Stimulated activated naive CD8-positive, alpha-beta T cell treated with anti-CD3 and anti-CD28 coated beads, Interleukin-15, amount 100 ng/mL, for 72 hours (primary cell): ENCODE measurements around the gene NDUFA1.
"Not testable (repeated sequence)": the region's sequence is repeated elsewhere in the genome, so short reads cannot be mapped to it uniquely, and the experiment has no call there.

Experiments
- ATAC-seq: fragments of 150-1000 bp; cut with Tn5 transposase; 2 replicates; pipeline ENCODE4 v1.10.0; 2021; ENCODE audit warnings: mild to moderate bottlenecking, moderate library complexity
- DNase-seq, 2 donors: peaks; one replicate each; pipeline ENCODE4 v3.0.0; 2021 to 2022
- H3K27ac Mint-ChIP-seq, 2 donors: one replicate each; pipeline ENCODE4 v1.8.0; 2022; ENCODE audit warnings: mild to moderate bottlenecking in 2 of 2, mixed read lengths in 2 of 2, moderate library complexity in 2 of 2
- H3K27me3 Mint-ChIP-seq: one replicate; pipeline ENCODE4 v1.8.0; 2022; ENCODE audit warnings: mixed read lengths
- H3K4me1 Mint-ChIP-seq: one replicate; pipeline ENCODE4 v1.8.0; 2022; ENCODE audit warnings: mild to moderate bottlenecking, mixed read lengths
- H3K4me3 Mint-ChIP-seq, 2 donors: one replicate each; pipeline ENCODE4 v1.8.0; 2022; ENCODE audit warnings: mild to moderate bottlenecking in 2 of 2, mixed read lengths in 2 of 2, moderate library complexity in 1 of 2
- H3K9me3 Mint-ChIP-seq, 2 donors: one replicate each; pipeline ENCODE4 v1.8.0; 2022; ENCODE audit warnings: mixed read lengths in 2 of 2

The NDUFA1 gene

DNA sequence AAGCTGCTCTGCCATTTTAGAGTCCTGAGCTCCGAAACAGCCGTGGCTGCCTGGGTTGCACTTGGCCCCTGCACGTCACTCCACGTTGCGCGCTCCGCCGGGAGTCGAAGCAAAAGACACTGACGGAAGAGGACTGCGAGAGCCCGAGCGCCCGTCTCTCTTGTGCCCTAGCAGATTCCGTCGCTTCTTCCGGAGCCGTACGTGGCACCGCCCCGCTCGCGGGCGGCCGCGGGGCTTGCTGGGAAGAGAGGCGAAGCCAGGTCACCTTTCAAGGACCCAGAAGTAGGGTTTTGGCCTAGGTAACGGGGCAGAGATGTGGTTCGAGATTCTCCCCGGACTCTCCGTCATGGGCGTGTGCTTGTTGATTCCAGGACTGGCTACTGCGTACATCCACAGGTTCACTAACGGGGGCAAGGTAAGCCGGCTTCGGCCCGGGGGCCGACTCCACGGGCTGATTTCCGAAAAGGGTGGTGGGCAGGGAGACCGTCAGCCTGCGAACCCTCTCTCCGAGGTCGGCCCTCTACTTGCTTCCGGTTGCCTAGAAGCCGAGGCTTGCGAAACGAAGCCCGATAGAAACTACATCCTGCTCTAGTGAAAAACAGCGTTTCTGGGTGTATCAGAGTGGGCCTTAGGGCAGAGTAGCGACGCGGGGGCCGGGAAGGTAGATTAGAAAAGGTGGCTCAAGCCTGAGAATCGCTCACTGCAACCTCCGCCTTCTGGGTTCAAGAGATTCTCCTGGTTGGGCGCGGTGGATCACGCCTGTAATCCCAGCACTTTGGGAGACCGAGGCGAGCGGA, at the start of gene NDUFA1, which contains the start of gene RNF113A:
NDUFA1 (plus strand) TSS at position 234 of the 797 bp plus-strand sequence; CDS start at position 314, 80 bp downstream.
RNF113A (minus strand) TSS at position 135 of the 797 bp plus-strand sequence; CDS start at position 15, 120 bp downstream.
- H3K27ac Mint-ChIP-seq = peak within 1 kb of the TSS; percentile 95 to 99

DNA sequence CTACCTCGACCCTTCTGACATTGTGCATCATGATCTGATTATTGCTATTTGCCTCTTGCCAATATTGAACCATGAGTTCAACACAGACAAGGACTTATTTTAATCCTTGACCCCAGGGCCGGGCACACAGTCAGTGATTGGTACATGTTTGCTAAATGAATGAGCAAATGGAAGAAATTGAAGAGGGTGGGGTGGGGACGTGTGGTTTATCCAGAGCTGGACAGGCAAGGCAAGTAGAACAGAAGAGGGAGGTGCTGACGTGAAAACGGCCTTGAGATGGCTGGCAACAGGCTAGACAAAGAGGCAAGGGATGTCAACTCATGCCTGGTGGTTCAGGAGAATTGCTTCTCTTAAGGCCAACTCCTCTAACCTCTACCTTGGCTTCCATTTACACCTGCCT, 47.4 kb upstream of the NDUFA1 start:
- H3K27me3 Mint-ChIP-seq, H3K9me3 Mint-ChIP-seq, H3K27ac Mint-ChIP-seq, H3K4me3 Mint-ChIP-seq, DNase-seq, ATAC-seq: not testable (repeated sequence)
- H3K4me1 Mint-ChIP-seq = peaks cover 13% of the 10 kb centered on the region

More for the DNA sequence above, at the start of gene NDUFA1, which contains the start of gene RNF113A:
- Mint-ChIP-seq H3K27me3 (no peaks in the 10 kb centered on the region), H3K4me1 (peaks cover 6% of the 10 kb centered on the region), H3K4me3 (peak within 1 kb of the TSS; percentile 91 to 99), H3K9me3 (no peaks in the 10 kb centered on the region)
- ATAC-seq (peak; percentile 94), DNase-seq (peak; percentile 82 to 90)

DNA sequence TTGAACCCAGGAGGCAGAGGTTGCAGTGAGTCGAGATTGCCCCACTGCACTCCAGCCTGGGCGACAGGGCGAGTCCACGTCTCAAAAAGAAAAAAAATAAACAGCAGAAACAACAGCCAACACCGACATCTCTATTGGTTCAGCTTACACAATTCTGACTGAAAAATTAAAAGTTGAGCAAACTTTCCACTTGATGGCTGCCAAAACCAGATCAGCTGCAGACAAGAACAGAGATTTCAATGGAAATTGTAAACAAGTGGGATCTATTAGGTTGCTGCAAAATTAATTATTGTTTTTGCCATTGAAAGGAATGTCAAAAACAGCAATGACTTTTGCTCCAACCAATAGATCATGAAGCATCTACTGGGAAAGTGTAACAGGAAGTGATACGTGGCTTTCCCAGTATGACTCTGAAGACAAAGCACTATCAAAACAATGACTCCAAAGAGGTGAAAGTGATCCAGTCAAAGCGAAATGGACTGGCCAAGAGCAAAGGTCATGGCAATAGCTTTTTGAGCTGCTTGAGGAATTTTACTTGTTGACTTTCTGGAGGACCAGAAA, 45.2 kb upstream of the NDUFA1 start:
- ATAC-seq (peak; percentile 73), DNase-seq (peak in 1 of 2 donors; percentile 15)
- Mint-ChIP-seq H3K4me1 (peaks cover 13% of the 10 kb centered on the region), H3K9me3 (no peaks in the 10 kb centered on the region), H3K4me3 (no peak overlapping the region), H3K27me3 (no peaks in the 10 kb centered on the region), H3K27ac (no peak overlapping the region)

DNA sequence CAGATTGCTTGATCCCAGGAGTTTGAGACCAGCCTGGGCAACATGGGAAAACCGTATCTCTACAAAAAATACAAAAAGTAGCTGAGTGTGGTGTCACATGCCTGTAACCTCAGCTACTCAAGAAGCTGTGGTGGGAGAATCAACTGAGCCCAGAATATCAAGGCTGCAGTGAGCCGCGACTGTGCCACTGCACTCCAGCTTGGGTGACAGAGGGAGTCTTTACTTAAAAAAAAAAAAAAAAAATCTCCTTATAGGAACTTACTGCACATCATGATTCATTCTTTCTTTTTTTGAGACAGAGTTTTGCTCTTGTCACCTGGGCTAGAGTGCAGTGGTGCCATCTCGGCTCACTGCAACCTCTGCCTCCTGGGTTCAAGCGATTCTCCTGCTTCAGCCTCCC, 43.2 kb upstream of the NDUFA1 start:
- no peak overlapping the region for H3K4me3 Mint-ChIP-seq
- no peak for DNase-seq
- no peak for ATAC-seq
- H3K27me3 Mint-ChIP-seq = no peaks in the 10 kb centered on the region
- peaks cover 6% of the 10 kb centered on the region for H3K4me1 Mint-ChIP-seq
- H3K27ac Mint-ChIP-seq = no peak overlapping the region
- no peaks in the 10 kb centered on the region for H3K9me3 Mint-ChIP-seq

DNA sequence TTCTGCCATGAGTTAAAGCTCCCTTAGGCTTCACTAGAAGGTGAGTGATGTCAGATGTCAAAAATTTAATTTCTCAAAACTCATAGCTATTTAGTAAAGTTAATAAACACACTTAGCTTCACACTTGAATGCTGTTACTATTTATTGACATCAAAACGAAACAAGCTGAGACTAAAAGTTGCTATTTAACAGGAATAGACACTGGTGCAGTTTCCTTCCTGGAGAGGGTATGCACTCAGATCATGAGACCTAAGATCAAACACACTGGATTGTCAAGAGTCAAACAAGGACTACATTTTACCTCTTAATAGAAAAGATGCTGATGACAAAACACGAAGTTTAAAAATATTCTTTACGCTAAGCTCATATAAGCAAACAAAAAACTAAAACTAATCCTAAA, 37.7 kb upstream of the NDUFA1 start:
- no peak overlapping the region for H3K27ac Mint-ChIP-seq
- no peaks in the 10 kb centered on the region for H3K9me3 Mint-ChIP-seq
- no peak overlapping the region for H3K4me3 Mint-ChIP-seq
- ATAC-seq (no peak), DNase-seq (no peak)
- no peaks in the 10 kb centered on the region for H3K4me1 Mint-ChIP-seq
- H3K27me3 Mint-ChIP-seq = no peaks in the 10 kb centered on the region

DNA sequence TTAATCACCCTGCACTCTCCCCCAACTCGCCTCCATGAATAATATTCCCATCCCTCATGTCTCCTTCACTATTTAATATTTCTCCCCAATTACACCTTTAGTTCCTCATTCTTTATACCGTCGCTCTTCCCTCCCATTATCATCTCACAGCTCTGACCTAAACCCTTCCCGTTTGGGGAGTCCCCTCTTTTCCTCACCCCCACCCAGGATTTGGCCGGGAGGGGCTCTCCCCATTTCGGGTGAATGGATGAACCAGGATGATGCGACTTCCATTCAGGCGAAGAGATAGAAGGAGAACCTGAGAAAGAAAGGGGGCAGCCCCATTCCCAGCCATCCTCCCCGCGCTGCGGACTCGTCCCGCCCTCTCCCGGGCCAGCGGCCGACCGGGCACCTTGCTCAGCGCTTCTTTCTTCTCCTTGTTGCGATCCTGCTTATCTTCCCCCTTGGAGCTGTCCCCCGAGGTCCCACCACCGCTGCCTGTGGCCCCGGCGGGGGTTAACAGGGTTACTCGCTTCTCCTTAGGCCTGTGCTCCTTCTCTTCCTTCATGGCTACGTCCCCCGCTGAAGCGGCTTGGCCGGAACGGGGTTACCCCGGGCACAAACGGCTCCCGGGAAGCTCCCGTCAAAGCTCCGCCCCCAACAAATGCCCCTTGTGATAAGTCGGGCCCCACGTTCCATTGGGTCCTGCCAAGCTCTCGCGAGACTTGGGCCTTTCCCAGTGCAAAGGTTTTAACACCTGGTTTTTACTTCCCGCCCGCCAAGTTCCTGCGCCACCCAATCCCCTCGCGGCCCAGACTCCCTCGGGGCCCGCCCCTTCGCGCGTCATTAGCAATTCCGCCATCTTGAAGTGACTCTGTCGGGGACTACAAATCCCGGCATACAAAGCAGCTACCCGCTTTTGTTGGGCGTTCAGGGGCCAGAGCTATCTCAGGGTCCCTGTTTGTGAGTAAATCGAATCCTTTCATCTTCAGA, 19.0 kb upstream of the NDUFA1 start, which contains the start of gene UPF3B:
UPF3B (minus strand) TSS at position 582 of the 972 bp plus-strand sequence; CDS start at position 547, 35 bp downstream.
- ATAC-seq (peak; percentile 97), DNase-seq (peak; percentile 89 to 95)
- H3K4me3 Mint-ChIP-seq = peak within 1 kb of the TSS; percentile 98 to 99
- H3K27ac Mint-ChIP-seq = peak within 1 kb of the TSS; percentile 99
- H3K27me3 Mint-ChIP-seq = peaks cover 8% of the 10 kb centered on the region
- H3K4me1 Mint-ChIP-seq = no peaks in the 10 kb centered on the region
- H3K9me3 Mint-ChIP-seq = no peaks in the 10 kb centered on the region

DNA sequence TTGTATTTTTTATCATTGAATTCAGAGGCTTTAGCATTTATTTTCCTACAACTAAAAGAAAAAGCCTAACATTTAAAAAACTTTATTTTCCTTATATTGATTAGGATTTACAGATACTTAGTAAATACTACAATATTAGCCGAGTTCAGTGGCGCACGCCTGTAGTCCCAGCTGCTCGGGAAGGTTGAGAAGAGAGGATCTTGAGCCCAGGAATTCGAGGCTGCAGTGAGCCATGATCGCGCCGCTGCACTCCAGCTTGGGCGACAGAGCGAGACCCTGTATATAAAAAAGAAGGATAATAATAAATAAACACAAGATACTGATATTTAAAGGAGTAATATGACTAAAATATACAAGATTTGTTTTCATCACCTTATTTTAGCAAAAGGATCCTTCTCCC, 18.2 kb upstream of the NDUFA1 start:
- peak overlapping the region; percentile 98 to 99 for H3K4me3 Mint-ChIP-seq
- H3K4me1 Mint-ChIP-seq = no peaks in the 10 kb centered on the region
- peaks cover 8% of the 10 kb centered on the region for H3K27me3 Mint-ChIP-seq
- no peaks in the 10 kb centered on the region for H3K9me3 Mint-ChIP-seq
- DNase-seq (no peak), ATAC-seq (no peak)
- peak overlapping the region in 1 of 2 donors; percentile 99 for H3K27ac Mint-ChIP-seq

DNA sequence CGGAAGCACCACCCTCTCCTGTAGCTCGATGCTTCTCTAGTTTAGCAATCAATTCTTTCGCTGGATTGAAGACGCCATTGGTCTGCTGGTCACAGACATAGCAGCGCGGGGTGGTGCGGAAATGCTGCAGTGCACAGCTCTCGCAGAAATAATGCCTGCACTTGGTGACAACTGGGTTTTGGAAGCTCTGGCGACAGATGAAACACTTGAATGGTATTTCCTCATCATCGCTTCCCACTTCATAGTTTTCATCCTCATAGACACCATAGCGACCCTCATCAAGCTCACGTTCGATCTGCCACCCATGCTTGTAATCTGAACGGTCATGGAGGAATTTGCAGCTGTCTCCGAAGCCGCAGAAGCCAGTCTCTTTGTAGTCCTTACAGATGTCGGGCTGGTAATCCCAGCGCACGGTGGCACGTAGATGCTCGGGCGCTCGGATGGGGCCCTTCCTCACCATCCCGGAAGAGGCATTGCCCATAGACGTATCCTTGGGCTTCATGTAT, 953 bp upstream of the NDUFA1 start:
- Mint-ChIP-seq H3K9me3 (no peaks in the 10 kb centered on the region), H3K4me1 (peaks cover 6% of the 10 kb centered on the region), H3K27ac (peak overlapping the region; percentile 95 to 98), H3K4me3 (peak overlapping the region; percentile 91 to 99), H3K27me3 (no peaks in the 10 kb centered on the region)
- DNase-seq (peak; percentile 8 to 26), ATAC-seq (peak; percentile 34)

DNA sequence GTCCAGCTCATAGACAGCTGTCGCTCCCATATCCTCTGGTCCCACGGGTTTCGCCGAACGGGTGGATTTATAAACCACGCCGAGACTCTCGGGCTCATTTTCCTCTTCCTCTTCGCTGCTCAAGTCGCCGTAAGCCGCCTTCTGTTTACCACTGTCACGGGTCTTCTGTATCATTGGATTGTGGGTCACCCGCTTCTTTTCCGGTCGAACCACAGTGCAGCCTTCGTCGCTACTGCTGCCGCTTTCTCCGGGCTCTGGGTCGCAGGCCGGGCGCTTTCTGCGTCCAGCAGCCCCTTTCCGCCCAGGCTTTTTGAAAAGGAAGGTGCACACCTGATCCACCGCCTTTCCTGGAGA, 410 bp upstream of the NDUFA1 start:
- ATAC-seq = peak; percentile 58
- Mint-ChIP-seq H3K27me3 (no peaks in the 10 kb centered on the region), H3K4me1 (peaks cover 6% of the 10 kb centered on the region), H3K4me3 (peak overlapping the region; percentile 91 to 99), H3K9me3 (no peaks in the 10 kb centered on the region), H3K27ac (peak overlapping the region; percentile 95 to 98)
- DNase-seq = no peak

DNA sequence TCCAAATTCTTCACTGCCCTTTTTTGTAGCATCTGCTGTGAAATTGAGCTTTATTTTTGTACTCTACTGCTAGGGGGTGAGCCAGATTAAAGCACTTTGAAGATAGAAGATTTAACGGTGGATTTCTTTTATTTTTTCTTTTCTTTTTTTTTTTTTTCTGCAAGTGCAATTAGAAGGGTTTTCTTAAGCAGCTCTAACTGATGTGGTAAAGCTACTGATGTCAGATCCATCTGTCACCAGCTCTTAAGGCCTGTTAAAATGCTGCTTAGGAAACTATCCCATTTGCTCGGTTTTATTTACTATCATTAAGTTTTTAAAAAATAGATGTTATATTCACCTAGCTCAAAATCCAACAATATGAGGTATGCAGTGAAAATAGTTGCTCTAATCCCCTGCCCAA, 7.1 kb downstream of the NDUFA1 start:
- Mint-ChIP-seq H3K27me3 (no peaks in the 10 kb centered on the region), H3K27ac (peak overlapping the region in 1 of 2 donors; percentile 33), H3K4me1 (peaks cover 25% of the 10 kb centered on the region), H3K4me3 (no peak overlapping the region), H3K9me3 (no peaks in the 10 kb centered on the region)
- no peak for DNase-seq
- ATAC-seq = no peak

DNA sequence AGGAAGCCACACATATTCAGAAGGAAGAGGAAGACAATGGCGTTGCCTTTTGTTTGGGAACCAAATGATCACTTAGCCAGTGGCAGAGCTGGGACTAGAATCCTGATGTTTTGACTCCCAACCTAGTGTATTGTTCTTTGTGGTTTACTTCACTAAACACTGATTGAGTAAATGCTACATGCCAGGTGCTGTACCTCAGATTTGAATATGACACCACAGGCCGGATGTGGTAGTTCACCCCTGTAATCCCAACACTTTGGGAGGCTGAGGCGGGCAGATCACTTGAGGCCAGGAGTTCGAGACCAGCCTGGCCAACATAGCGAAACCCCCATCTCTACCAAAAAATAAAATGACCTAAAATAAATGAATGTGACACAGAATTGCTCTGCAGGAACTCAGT, 8.4 kb downstream of the NDUFA1 start:
- H3K27ac Mint-ChIP-seq = no peak overlapping the region
- DNase-seq = no peak
- H3K27me3 Mint-ChIP-seq = no peaks in the 10 kb centered on the region
- ATAC-seq = peak; percentile 23
- no peak overlapping the region for H3K4me3 Mint-ChIP-seq
- H3K4me1 Mint-ChIP-seq = peaks cover 25% of the 10 kb centered on the region
- H3K9me3 Mint-ChIP-seq = no peaks in the 10 kb centered on the region

DNA sequence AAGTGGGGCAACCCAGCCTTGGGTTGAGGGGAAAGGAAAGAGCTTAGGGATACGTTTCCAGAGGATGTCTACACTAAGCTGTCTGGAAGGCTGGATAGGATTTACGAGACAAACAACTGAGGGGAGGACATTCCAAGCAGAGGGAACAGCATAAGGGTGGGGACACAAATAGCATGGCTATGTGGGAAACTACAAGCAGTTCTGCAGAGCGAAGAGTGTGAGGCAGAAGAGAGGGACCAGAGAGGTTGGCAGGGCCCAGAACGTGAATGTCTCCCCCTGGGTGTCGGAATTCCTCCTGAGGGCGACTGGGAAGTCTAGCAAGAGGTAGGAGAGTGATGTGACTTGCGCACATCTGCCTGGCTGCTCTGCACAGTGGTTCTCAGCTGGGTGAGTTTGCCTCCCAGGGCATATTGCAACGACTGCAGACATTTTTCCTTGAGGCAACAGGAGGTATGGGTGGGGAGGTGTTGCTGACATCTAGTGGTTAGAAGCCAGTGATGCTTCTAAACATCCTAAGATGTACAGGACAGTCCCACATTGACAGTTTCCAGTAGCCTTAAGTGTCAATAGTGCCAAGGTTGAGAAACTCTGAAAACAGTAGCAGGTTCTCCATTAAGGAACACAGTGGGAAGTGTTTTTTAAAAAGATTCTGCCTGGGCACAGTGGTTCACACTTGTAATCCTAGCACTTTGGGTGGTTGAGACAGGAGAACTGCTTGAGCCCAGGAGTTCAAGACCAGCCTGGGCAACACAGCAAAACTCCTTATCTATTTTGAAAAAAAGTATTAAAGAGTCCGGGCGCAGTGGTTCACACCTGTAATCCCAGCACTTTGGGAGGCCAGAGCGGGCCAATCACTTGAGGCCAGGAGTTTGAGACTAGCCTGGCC, 9.2 kb downstream of the NDUFA1 start:
- H3K9me3 Mint-ChIP-seq = no peaks in the 10 kb centered on the region
- H3K27ac Mint-ChIP-seq = no peak overlapping the region
- no peaks in the 10 kb centered on the region for H3K27me3 Mint-ChIP-seq
- ATAC-seq (peak; percentile 94), DNase-seq (peak; percentile 15 to 30)
- no peak overlapping the region for H3K4me3 Mint-ChIP-seq
- peaks cover 25% of the 10 kb centered on the region for H3K4me1 Mint-ChIP-seq

DNA sequence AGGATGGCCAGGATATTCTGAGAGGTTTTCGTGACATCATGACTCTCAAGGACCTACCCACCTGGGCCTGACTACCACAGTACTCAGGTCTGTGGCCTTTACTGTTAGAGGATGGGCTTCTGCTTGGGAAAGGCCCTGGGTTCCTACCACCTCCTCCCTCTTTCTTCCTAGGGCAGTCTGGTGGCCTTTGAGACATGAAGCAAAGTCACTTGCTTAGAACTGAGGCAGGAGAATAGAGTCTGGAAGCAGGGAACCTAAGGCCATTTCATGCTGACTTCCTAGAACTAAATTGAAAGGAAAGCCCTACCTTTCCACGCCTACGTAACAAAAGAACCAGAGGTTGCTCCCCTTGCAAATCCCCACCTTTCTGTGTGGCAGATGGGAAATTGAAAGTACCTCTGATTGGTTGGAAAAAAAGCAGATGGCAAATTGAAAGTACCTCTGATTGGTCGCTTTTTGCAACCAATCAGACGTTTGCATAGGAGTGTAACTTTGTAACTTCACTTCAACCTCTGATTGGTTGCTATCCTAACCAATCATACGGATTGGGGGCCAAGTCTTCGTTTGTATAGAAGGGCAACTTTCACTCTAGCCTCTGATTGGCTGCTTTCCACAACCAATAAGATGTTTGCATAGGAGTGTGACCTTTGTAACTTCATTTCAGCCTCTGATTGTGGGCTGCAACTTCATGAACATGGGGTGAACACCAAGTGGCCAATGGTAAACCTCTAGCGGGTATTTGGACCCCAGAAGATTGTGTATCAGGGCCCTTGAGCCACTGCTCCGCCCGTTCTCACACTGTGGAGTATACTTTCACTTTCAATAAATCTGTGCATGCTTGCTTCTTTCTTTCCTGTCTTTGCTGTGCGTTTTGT, 14.2 kb downstream of the NDUFA1 start:
- ATAC-seq (peak; percentile 64), DNase-seq (peak; percentile 6 to 21)
- Mint-ChIP-seq H3K9me3 (no peaks in the 10 kb centered on the region), H3K27ac (no peak overlapping the region), H3K27me3 (peaks cover 7% of the 10 kb centered on the region), H3K4me3 (peak overlapping the region; percentile 33 to 37), H3K4me1 (peaks cover 9% of the 10 kb centered on the region)
